GM19099 (cell line): ENCODE measurements around the gene ZNF280B.

Source experiments
- POLR2A ChIP-seq: IDR thresholded peaks from 3 replicates; pipeline ENCODE4 v1.6.1; 2011; ENCODE audit warnings: low read depth; ENCODE audit not compliant: insufficient read length; ENCODE audit errors: extremely low read depth

Gene ZNF280B

GRCh38 chr22:22460635-22461034 is 47.9 kb downstream of the ZNF280B start:
- no peak for TF ChIP-seq POLR2A

DNA sequence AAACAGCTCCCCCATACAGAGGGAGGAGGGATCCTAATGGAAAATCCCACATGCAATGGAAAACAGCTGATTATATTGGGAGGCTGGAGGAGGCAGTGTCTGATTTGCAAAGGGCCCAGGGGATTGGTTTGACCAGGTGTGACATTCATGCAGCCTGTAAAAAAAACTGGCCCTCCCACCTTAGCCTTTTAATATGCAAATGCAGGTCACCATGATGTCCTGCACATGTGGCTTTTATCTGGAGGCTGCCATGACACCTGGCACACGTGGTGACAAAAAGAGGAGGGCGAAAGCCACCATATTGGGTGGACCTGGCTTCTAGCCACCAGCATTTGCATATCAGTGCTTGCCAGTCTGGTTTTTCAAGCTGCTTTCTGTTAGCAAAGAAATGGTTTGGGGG is 48.5 kb downstream of the ZNF280B start:
- TF ChIP-seq POLR2A: no peak

- TF ChIP-seq POLR2A: no peak
These were observed 49.5 kb downstream of the ZNF280B start for GRCh38 chr22:22458896-22459588.

GRCh38 chr22:22458387-22458786 is 50.2 kb downstream of the ZNF280B start:
- no peak for TF ChIP-seq POLR2A

GRCh38 chr22:22454997-22455396 is 53.5 kb downstream of the ZNF280B start:
- no peak for TF ChIP-seq POLR2A

DNA sequence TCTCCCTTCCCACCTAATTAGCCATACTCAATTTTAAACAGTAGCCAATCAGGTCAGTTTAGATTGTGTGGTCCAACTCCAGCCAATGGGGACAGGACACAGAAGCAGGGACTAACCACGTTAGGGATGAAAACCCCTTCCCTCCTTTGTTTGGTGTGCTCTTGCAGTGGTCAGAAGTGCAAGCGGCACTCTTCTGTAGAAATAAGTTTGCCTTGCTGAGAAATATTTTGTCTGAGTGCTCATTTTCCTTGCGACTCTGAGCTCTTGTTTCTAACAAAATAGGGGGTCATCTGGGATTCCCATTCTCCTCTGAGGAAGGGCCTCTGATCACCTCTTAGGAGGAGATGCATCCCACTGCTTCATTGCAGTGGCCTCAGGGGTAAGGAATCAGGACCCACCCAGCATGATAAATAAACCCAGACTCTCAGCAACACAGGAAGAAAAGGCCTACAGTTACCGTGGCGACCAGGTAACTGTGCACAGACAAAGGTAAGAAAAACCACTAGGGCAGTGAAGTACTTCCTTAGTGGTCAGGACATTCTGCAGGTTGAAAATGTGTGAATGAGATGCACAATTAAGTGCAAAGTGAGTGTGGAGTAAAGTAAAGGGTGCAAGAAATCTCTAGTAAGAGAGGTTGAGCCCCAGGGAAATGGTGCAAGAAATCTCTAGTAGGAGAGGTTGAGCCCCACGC is 55.4 kb downstream of the ZNF280B start:
- TF ChIP-seq POLR2A: no peak

DNA sequence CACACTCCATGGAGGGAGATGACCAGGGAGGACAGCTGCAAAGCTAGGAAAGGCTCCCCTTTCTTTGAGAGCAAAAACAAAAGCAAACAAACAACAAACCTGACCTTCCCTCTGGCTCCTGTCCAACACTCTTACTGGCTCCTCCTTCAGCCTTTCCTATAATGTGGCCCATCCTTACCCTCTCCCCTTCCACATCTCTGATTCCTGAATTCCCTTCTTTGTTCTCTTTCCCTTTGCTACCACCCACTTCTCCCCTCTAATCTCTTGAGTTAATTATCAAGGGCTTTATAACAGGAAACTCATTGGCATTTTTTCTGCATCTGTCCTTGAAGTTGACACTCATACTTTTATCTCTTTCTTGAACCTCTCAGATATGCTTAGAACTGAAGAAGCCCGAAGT is 56.3 kb downstream of the ZNF280B start:
- TF ChIP-seq POLR2A: no peak

GRCh38 chr22:22450343-22450839 is 58.2 kb downstream of the ZNF280B start:
- no peak for TF ChIP-seq POLR2A

GRCh38 chr22:22449819-22450218 is 58.7 kb downstream of the ZNF280B start:
- no peak for TF ChIP-seq POLR2A

DNA sequence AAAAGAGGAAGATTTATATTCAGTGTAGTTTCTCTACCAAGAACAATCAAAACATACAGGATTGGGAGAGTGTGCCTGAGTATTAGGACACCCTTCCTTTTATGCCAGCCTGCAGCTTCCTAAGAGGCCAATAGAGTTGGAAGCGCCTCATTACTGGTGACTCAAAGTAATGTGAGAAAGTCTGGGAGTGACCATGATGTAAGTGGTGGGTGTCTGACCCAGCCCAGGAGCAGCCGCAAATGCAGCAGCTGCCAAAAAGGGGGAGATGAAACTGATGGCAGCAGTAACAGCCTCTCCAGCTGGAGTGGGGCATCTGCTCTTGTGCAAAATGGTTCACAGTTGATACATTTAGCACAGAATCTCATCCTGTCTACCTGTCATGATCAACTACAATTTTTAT is 62.0 kb downstream of the ZNF280B start:
- TF ChIP-seq POLR2A: no peak

DNA sequence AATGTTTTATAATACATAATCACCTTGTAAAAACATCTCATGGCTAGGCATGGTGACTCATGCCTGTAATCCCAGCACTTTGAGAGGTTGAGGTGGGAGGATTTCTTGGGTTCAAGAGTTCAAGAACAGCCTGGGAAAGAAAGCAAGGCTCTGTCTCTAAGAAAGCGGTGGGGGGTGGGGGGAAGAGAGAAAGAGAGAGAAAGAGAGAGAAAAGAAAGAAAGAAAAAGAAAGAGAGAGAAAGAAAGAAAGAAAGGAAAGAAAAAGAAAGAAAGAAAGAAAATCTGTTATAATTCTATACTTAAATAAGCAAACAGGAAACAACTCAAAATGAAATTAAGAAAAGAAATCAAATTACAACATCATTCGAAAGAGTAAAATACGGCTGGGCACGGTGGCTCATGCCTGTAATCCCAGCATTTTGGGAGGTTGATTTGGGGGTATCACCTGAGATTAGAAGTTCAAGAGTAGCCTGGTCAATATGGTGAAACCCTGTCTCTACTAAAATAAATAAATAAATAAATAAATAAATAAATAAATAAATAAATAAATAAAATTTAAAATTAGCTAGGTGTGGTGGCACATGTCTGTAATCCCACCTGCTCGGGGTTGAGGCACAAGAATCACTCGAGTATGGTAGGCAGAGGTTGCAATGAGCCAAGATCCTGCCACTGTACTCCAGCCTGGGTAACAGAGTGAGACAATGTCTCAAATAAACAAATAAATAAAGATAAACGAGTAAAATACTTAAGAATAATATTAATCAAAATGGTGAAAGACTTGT is 65.4 kb downstream of the ZNF280B start:
- no peak for TF ChIP-seq POLR2A

DNA sequence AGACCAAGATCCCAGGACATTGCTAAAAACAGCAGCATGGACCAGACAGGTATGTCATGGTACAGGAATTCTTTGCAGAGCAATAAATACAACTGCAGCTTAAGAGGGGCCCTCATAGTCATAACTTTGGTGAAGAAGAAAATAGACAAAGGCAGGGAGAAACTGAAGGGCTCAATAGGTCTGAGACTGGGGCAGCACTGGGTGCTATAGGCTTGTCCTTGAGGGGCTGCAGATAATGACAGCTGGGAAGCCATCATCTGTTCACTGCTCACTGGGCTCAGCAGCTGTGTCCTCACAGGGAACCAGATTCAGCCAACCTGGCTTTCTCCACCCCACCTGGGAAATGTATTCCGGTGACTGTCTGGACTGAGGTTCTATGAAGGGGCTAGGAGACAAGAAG is 68.4 kb downstream of the ZNF280B start:
- no peak for TF ChIP-seq POLR2A
